SK-N-SH (cell line): ENCODE data around the gene ARRDC2. TPM values are rescaled to one million over a fixed set of nuclear protein-coding genes. Genes with fewer than 3 reads are reported as not detected.

Experiments used
- CTCF ChIA-PET: fragments of 300-600, 350-600 bp; formaldehyde crosslinking; extraction: SDS; loops from one replicate; lab custom pipeline; 2021; lab: Yijun Ruan, JAX
- POLR2A ChIA-PET: fragments of 350-600 bp; sonication (Branson Sonifier 250); formaldehyde crosslinking; extraction: SDS; loops from one replicate; lab custom pipeline; 2020; ENCODE audit warnings: antibody characterized with exemption, inconsistent platforms; lab: Yijun Ruan, JAX
- DNase-seq: peaks from one replicate; pipeline ENCODE4 v3.0.0; 2012
- H2AFZ ChIP-seq: fragments of 200-600 bp; sonication (generic); 2 replicates; pipeline ENCODE4 v1.8.1; 2016; ENCODE audit warnings: antibody characterized with exemption, mild to moderate bottlenecking, low read depth
- H3F3A ChIP-seq: fragments of 200-600 bp; sonication (generic); replicated peaks from 2 replicates; pipeline ENCODE3; 2016; ENCODE audit warnings: antibody characterized with exemption, mild to moderate bottlenecking; ENCODE audit not compliant: insufficient read depth
- H3K27ac ChIP-seq, 2 experiments: fragments of 200-500 bp in 1 of 2; fragments of 200-600 bp in 1 of 2; sonication (Bioruptor generic) in 1 of 2; sonication (generic), shearing (Covaris generic) in 1 of 2; 2 replicates each; pipeline versions ENCODE4 v1.5.1 to v1.6.1; 2014 to 2016; ENCODE audit warnings: low read depth in 2 of 2, inconsistent platforms in 1 of 2, low read length in 1 of 2, mild to moderate bottlenecking in 1 of 2, mixed read lengths in 1 of 2
- H3K27me3 ChIP-seq: fragments of 200-600 bp; sonication (generic), shearing (Covaris generic); 2 replicates; pipeline ENCODE4 v1.6.1; 2016; ENCODE audit warnings: mixed run types; ENCODE audit not compliant: insufficient read depth
- H3K36me3 ChIP-seq, 2 experiments: fragments of 200-500 bp in 1 of 2; fragments of 200-600 bp in 1 of 2; sonication (Bioruptor generic) in 1 of 2; sonication (generic) in 1 of 2; replicated peaks in 1 of 2; 2 replicates each; pipeline versions ENCODE3 to v1.5.1; 2014 to 2016; ENCODE audit warnings: low read length in 1 of 2, mild to moderate bottlenecking in 1 of 2; ENCODE audit not compliant: insufficient read depth in 2 of 2, control insufficient read depth in 1 of 2
- H3K4me1 ChIP-seq, 2 experiments: fragments of 200-500 bp in 1 of 2; fragments of 200-600 bp in 1 of 2; sonication (Bioruptor generic) in 1 of 2; sonication (generic), shearing (Covaris generic) in 1 of 2; 2 replicates each; pipeline versions ENCODE4 v1.5.1 to v1.6.1; 2014 to 2016; ENCODE audit warnings: low read depth in 1 of 2, low read length in 1 of 2, mixed run types in 1 of 2; ENCODE audit not compliant: insufficient read depth in 2 of 2, control insufficient read depth in 1 of 2
- H3K4me2 ChIP-seq: fragments of 200-600 bp; sonication (generic), shearing (Covaris generic); 2 replicates; pipeline ENCODE4 v1.6.1; 2017; ENCODE audit warnings: mixed run types
- H3K4me3 ChIP-seq, 2 experiments: fragments of 200-500 bp in 1 of 2; fragments of 200-600 bp in 1 of 2; sonication (Bioruptor generic) in 1 of 2; sonication (generic), shearing (Covaris generic) in 1 of 2; 2 replicates each; pipeline versions ENCODE4 v1.5.1 to v1.8.1; 2014 to 2016; ENCODE audit warnings: low read depth in 2 of 2, inconsistent platforms in 1 of 2, low read length in 1 of 2, mild to moderate bottlenecking in 1 of 2, mixed read lengths in 1 of 2, moderate library complexity in 1 of 2
- H3K79me2 ChIP-seq: fragments of 200-600 bp; sonication (generic); 2 replicates; pipeline ENCODE4 v1.8.1; 2017; ENCODE audit warnings: mild to moderate bottlenecking; ENCODE audit not compliant: insufficient read depth
- H3K9ac ChIP-seq: fragments of 200-600 bp; sonication (generic); 2 replicates; pipeline ENCODE4 v1.6.1; 2017; ENCODE audit warnings: mixed run types
- H3K9me2 ChIP-seq: fragments of 200-600 bp; sonication (generic); 2 replicates; pipeline ENCODE4 v1.6.1; 2017; ENCODE audit warnings: mixed run types
- H3K9me3 ChIP-seq: fragments of 200-600 bp; sonication (generic); 2 replicates; pipeline ENCODE4 v1.6.1; 2017; ENCODE audit warnings: mixed run types, mild to moderate bottlenecking, moderate library complexity
- H4K20me1 ChIP-seq: fragments of 200-600 bp; sonication (generic); 2 replicates; pipeline ENCODE4 v1.6.1; 2017; ENCODE audit warnings: mild to moderate bottlenecking, mixed run types; ENCODE audit not compliant: insufficient read depth
- CHD2 ChIP-seq: fragments of 150-350 bp; IDR thresholded peaks from 2 replicates; pipeline ENCODE4 v1.6.1; 2018; ENCODE audit warnings: low read length; ENCODE audit not compliant: partially characterized antibody
- EP300 ChIP-seq, 2 experiments: IDR thresholded peaks; 2 replicates each; pipeline versions ENCODE4 v1.4.0 to v1.6.1; 2012; ENCODE audit warnings: borderline replicate concordance in 1 of 2, low read depth in 1 of 2, low read length in 1 of 2
- JUND ChIP-seq: IDR thresholded peaks from 2 replicates; pipeline ENCODE4 v1.4.0; 2012
- MEF2A ChIP-seq: IDR thresholded peaks from 2 replicates; pipeline ENCODE4 v1.4.0; 2012; ENCODE audit warnings: low read depth, borderline replicate concordance
- NFIC ChIP-seq: IDR thresholded peaks from 2 replicates; pipeline ENCODE4 v1.4.0; 2012; ENCODE audit warnings: borderline replicate concordance
- POLR2AphosphoS5 ChIP-seq: IDR thresholded peaks from 2 replicates; pipeline ENCODE4 v1.6.1; 2012; ENCODE audit warnings: low read depth, low read length
- RCOR1 ChIP-seq: fragments of 150-350 bp; IDR thresholded peaks from 2 replicates; pipeline ENCODE4 v1.6.1; 2017; ENCODE audit warnings: antibody characterized with exemption, low read length
- RFX5 ChIP-seq: IDR thresholded peaks from 2 replicates; pipeline ENCODE4 v1.6.1; 2012; ENCODE audit warnings: mild to moderate bottlenecking, improper control_type of control experiment, low read length
- TEAD4 ChIP-seq: IDR thresholded peaks from 2 replicates; pipeline ENCODE4 v1.4.0; 2012; ENCODE audit warnings: mild to moderate bottlenecking, borderline replicate concordance; ENCODE audit not compliant: insufficient read depth
- YY1 ChIP-seq: IDR thresholded peaks from 2 replicates; pipeline ENCODE4 v1.4.0; 2012; ENCODE audit warnings: low read depth, mild to moderate bottlenecking
- ZBTB33 ChIP-seq: IDR thresholded peaks from 2 replicates; pipeline ENCODE4 v1.4.0; 2012; ENCODE audit warnings: low read depth, borderline replicate concordance
- WGBS: methylation state at CpG from one replicate; pipeline ENCODE4 v1.1.6; 2017; ENCODE audit warnings: low lambda C conversion rate; 5-methylcytosine and 5-hydroxymethylcytosine counted together
- polyA plus RNA-seq, 3 experiments: library from polyadenylated mRNA; depleted of rRNA; stranded (reverse); fragments of >200 nt; gene quantifications; 2 replicates each; pipeline ENCODE4 v1.2.3, GENCODE V29; 2012
- TF ChIP-seq, protein P1 (sequence below): fragments of 200-600 bp; sonication (generic); IDR thresholded peaks from 2 replicates; pipeline ENCODE4 v1.6.1; 2017; ENCODE audit warnings: antibody characterized with exemption, mild to moderate bottlenecking, moderate library complexity

Gene ARRDC2
- polyA plus RNA-seq, 1 of the 3 experiments (the other 2 are of a cell fraction): 5.5 TPM

DNA sequence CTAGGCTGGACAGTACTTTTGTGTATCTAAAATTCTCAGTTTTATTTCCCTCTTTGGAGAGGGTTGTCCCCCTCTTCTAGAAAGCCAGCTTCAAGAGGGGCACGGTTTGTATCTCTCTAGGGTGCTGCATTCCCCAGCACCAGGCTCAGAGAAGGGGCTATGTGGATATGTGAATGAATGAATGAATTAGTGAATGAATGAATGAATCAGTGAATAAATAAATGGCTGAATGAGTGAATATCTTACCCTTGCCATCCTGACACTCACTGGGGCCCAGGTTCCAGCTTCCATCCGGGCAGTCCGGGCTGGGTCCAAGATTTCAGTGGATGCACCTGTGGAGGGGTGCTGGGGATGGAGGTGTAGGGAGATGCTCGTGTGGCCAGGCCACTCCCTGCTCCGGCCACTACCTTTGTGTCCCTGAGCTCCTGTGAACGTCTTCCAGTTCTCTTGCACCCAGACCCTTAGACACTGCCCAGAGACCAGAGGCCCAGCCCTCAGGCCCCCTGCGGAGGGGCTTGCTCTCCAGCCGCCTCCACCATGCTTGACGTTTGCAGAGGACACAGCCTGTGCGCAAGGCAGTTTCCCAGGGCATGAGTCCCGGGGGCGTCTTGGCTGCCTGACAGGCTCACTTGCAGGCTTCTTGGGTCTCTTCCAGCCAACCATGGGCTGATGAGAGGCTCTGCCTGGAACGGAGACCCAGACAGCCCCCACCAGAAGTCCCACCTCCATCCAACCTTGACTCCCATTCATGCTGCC, 43.9 kb upstream of the ARRDC2 start (continued):
- TF ChIP-seq, protein P1, sequence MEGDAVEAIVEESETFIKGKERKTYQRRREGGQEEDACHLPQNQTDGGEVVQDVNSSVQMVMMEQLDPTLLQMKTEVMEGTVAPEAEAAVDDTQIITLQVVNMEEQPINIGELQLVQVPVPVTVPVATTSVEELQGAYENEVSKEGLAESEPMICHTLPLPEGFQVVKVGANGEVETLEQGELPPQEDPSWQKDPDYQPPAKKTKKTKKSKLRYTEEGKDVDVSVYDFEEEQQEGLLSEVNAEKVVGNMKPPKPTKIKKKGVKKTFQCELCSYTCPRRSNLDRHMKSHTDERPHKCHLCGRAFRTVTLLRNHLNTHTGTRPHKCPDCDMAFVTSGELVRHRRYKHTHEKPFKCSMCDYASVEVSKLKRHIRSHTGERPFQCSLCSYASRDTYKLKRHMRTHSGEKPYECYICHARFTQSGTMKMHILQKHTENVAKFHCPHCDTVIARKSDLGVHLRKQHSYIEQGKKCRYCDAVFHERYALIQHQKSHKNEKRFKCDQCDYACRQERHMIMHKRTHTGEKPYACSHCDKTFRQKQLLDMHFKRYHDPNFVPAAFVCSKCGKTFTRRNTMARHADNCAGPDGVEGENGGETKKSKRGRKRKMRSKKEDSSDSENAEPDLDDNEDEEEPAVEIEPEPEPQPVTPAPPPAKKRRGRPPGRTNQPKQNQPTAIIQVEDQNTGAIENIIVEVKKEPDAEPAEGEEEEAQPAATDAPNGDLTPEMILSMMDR: no peak
- no peak for TF ChIP-seq YY1
- TF ChIP-seq ZBTB33: no peak
- TF ChIP-seq JUND: no peak

- Histone ChIP-seq H3K27ac (no peak overlapping the region), H3K36me3 (no peaks in the 10 kb centered on the region), H3K9ac (no peak overlapping the region), H3K27me3 (0 out of 2 replicates have a peak, but pooled peaks cover 4% of the 10 kb centered on the region), H2AFZ (no peak overlapping the region), H3K9me2 (no peaks in the 10 kb centered on the region), H4K20me1 (no peaks in the 10 kb centered on the region), H3K4me2 (no peak overlapping the region), H3K9me3 (no peaks in the 10 kb centered on the region), H3F3A (no peaks in the 10 kb centered on the region), H3K4me1 (peaks cover 0 to 13% of the 10 kb centered on the region in 2 experiments; a peak in 2 of 4 replicates), H3K79me2 (no peaks in the 10 kb centered on the region), H3K4me3 (no peak overlapping the region)
- no peak for DNase-seq
- 72% methylated on average over 8 of the region's 11 CpGs for WGBS
- TF ChIP-seq NFIC: no peak
- TF ChIP-seq RFX5: no peak
- no peak for TF ChIP-seq MEF2A
- TF ChIP-seq EP300 (IDR thresholded peaks at IDR 0.05; ENCODE audit: borderline replicate concordance in 1 of 2, low read depth in 1 of 2, low read length in 1 of 2): no peak
- no peak for TF ChIP-seq RCOR1
- TF ChIP-seq POLR2AphosphoS5: no peak
- no peak for TF ChIP-seq TEAD4
- no peak for TF ChIP-seq ZBTB33
- TF ChIP-seq CHD2: no peak
- ChIA-PET CTCF (interaction anchor here (0.9 to 4.3 kb wide), 4 partner anchors 13 to 31 kb away, joined by 3 to 41 read pairs (median 10); no protein-coding TSS in a partner anchor), POLR2A (no interaction called here)
Observed at GRCh38 chr19:17965370-17966128, 42.4 kb upstream of the ARRDC2 start.
